Esophagus (tissue), 2 donors: ENCODE results near the gene DDI2. TPM values are rescaled to one million over a fixed set of nuclear protein-coding genes. Genes with fewer than 3 reads are reported as not detected.

Experiments
- H3K27ac ChIP-seq, 2 donors: one replicate each; pipeline ENCODE4 v1.5.1; 2013; ENCODE audit warnings: low read depth in 2 of 2, mild to moderate bottlenecking in 2 of 2, inconsistent platforms in 1 of 2, low read length in 1 of 2, moderate library complexity in 1 of 2
- H3K27me3 ChIP-seq, 2 donors: one replicate each; pipeline ENCODE4 v1.6.1; 2013; ENCODE audit warnings: low read length in 2 of 2, control low read depth in 1 of 2, mild to moderate bottlenecking in 1 of 2; ENCODE audit not compliant: insufficient read depth in 2 of 2, control insufficient read depth in 1 of 2
- H3K36me3 ChIP-seq, 2 donors: one replicate each; pipeline ENCODE4 v1.6.1; 2013; ENCODE audit warnings: low read length in 1 of 2; ENCODE audit not compliant: control insufficient read depth in 2 of 2, insufficient read depth in 2 of 2
- H3K4me1 ChIP-seq, 2 donors: one replicate each; pipeline ENCODE4 v1.6.1; 2013; ENCODE audit warnings: low read length in 1 of 2; ENCODE audit not compliant: control insufficient read depth in 2 of 2, insufficient read depth in 2 of 2
- H3K4me3 ChIP-seq, 2 donors: one replicate each; pipeline ENCODE4 v1.5.1; 2013; ENCODE audit warnings: low read length in 2 of 2, mild to moderate bottlenecking in 2 of 2, low read depth in 1 of 2, moderate library complexity in 1 of 2
- H3K9me3 ChIP-seq, 2 donors: one replicate each; pipeline ENCODE4 v1.6.1; 2013; ENCODE audit warnings: mild to moderate bottlenecking in 2 of 2, low read depth in 1 of 2, low read length in 1 of 2, moderate library complexity in 1 of 2; ENCODE audit not compliant: control insufficient read depth in 2 of 2, insufficient read depth in 1 of 2
- WGBS, 2 donors: extraction: QIAGEN DNeasy Blood & Tissue Kit; methylation state at CpG; one replicate each; pipeline ENCODE4 v1.1.7; 2013; 5-methylcytosine and 5-hydroxymethylcytosine counted together
- polyA plus RNA-seq, 2 donors: library from polyadenylated mRNA; stranded (reverse); fragments of 200-250 nt; gene quantifications; one replicate each; pipeline ENCODE4 v1.2.3, GENCODE V29; 2013
- donor health status: healthy with polysubstance abuse.
- donor health status: Bipolar disorder and iron deficiency.

DDI2 gene
- polyA plus RNA-seq, 2 donors, result 9.6 to 15.3 TPM

GRCh38 chr1:15621975-15622374 lies 4.7 kb downstream of the DDI2 start:
- H3K36me3 ChIP-seq, result no peaks in the 10 kb centered on the region
- H3K4me1 ChIP-seq, result peaks cover 0 to 1% of the 10 kb centered on the region in 2 donors
- H3K9me3 ChIP-seq, result no peaks in the 10 kb centered on the region
- H3K27me3 ChIP-seq, result no peaks in the 10 kb centered on the region
- H3K4me3 ChIP-seq, result peak overlapping the region in 1 of 2 donors; percentile 3
- peak overlapping the region; percentile 38 to 60 for H3K27ac ChIP-seq
- WGBS, 2 donors, result 68 to 69% methylated on average over 5 of the region's 5 CpGs

GRCh38 chr1:15622712-15623373 lies 5.6 kb downstream of the DDI2 start:
- WGBS, 2 donors, result 82 to 83% methylated on average over 7 of the region's 7 CpGs
- Histone ChIP-seq H3K27ac (peak overlapping the region; percentile 1 to 67), H3K36me3 (no peaks in the 10 kb centered on the region), H3K9me3 (no peaks in the 10 kb centered on the region), H3K4me3 (no peak overlapping the region), H3K27me3 (no peaks in the 10 kb centered on the region), H3K4me1 (peaks cover 0 to 1% of the 10 kb centered on the region in 2 donors)

- no peaks in the 10 kb centered on the region for H3K27me3 ChIP-seq
- no peak overlapping the region for H3K4me3 ChIP-seq
- 81 to 86% methylated on average over 6 of the region's 6 CpGs for WGBS, 2 donors
- no peaks in the 10 kb centered on the region for H3K9me3 ChIP-seq
- no peaks in the 10 kb centered on the region for H3K4me1 ChIP-seq
- no peak overlapping the region for H3K27ac ChIP-seq
- H3K36me3 ChIP-seq, result no peaks in the 10 kb centered on the region
These were observed 6.2 kb downstream of the DDI2 start for GRCh38 chr1:15623435-15623834.

DNA sequence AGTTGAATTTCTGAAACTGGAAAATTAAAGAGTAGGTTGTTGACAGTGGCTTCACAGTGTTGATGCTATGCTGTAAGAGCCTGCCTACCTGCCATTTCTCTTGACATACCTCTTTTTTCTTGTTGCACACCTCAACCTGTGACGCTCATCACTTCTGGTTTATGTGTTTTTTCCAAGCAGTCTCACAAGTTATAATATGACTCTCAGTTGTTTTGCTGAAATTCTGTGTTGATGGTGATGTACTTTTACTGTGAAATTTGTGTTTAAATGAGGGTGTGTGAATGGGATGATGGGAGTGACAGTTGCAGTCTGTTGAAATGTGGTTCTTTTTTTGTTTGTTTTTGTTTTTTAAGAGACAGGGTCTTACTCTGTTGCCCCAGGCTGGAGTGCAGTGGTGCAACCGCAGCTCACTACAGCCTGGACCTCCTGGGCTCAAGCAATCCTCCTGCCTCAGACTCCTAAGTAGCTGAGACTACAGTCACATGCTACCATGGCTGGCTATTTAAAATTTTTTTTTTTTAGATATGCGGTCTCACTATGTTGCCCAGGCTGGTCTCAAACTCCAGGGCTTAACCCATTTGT lies 7.0 kb downstream of the DDI2 start:
- H3K4me1 ChIP-seq, result no peaks in the 10 kb centered on the region
- no peak overlapping the region for H3K27ac ChIP-seq
- no peaks in the 10 kb centered on the region for H3K9me3 ChIP-seq
- no peak overlapping the region for H3K4me3 ChIP-seq
- WGBS, 2 donors, result 91 to 94% methylated on average over 3 of the region's 3 CpGs
- H3K36me3 ChIP-seq, result no peaks in the 10 kb centered on the region
- no peaks in the 10 kb centered on the region for H3K27me3 ChIP-seq

- Histone ChIP-seq H3K27ac (no peak overlapping the region), H3K4me1 (no peaks in the 10 kb centered on the region), H3K9me3 (no peaks in the 10 kb centered on the region), H3K27me3 (no peaks in the 10 kb centered on the region), H3K36me3 (no peaks in the 10 kb centered on the region), H3K4me3 (no peak overlapping the region)
- WGBS, 2 donors, result 80 to 86% methylated on average over 13 of the region's 13 CpGs
These were observed 8.0 kb downstream of the DDI2 start for GRCh38 chr1:15625056-15625917.

- Histone ChIP-seq H3K9me3 (no peaks in the 10 kb centered on the region), H3K27me3 (no peaks in the 10 kb centered on the region), H3K4me3 (no peak overlapping the region), H3K27ac (no peak overlapping the region), H3K36me3 (peaks cover 0 to 4% of the 10 kb centered on the region in 2 donors), H3K4me1 (no peaks in the 10 kb centered on the region)
- WGBS, 2 donors, result 87 to 88% methylated on average over 11 of the region's 11 CpGs
These were observed 9.2 kb downstream of the DDI2 start for GRCh38 chr1:15626269-15626950.

DNA sequence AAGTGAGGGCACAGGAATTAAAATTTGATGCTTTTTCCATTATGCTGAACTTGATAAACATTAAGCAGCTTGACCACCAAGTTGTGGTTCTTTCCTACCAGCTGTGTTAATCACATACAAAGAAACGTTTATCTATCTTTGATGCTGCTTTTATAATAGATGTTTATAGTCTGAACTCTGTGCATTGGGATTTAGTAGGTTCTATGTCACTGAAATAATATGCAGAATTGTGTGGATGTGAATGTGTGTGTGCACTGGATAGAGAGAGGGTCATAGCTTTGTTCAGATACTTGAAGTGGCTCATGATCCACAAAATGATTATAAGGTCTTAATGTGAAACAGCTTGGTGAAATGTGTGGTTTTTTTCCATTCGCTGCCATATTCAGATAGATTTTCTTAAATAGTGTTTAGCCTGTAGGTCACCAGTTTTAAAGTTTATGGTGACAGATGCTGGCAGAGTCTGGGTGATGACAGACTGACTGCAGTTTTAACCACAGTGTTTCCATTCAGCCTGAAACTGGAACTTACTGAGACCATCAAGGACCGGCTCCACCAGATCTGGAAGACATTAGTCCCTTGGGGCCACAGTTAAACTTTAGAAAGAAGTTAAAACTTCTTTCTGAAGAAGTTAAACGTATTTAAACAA lies 10.2 kb downstream of the DDI2 start:
- Histone ChIP-seq H3K9me3 (no peaks in the 10 kb centered on the region), H3K36me3 (peaks cover 0 to 8% of the 10 kb centered on the region in 2 donors), H3K27me3 (no peaks in the 10 kb centered on the region), H3K4me1 (no peaks in the 10 kb centered on the region), H3K27ac (no peak overlapping the region), H3K4me3 (no peak overlapping the region)
- WGBS, 2 donors, result 41 to 49% methylated on average over 4 of the region's 4 CpGs

DNA sequence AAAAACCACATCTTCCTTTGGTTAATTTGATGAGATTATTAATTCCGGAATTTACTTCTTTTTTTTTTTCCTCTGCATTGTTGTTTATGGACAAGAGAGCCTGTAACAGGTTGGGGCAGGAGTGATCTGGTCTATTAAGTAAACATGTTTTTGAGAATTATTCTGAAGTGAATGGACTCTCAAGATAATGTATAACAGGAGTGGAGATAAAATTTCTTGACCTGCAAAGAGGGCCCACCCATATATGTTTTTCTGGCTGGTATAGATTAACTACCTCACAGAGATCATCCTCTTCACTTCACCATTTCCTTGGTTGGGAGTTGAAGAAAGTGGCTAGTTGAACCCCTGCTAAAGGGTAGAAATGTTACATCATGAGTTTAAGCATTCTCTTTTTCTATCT lies 10.7 kb downstream of the DDI2 start:
- H3K27ac ChIP-seq, result no peak overlapping the region

More for the DNA sequence above, 10.7 kb downstream of the DDI2 start:
- 35 to 50% methylated on average over 1 of the region's 1 CpG for WGBS, 2 donors
- Histone ChIP-seq H3K4me3 (no peak overlapping the region), H3K27me3 (no peaks in the 10 kb centered on the region), H3K4me1 (no peaks in the 10 kb centered on the region), H3K36me3 (peaks cover 0 to 8% of the 10 kb centered on the region in 2 donors), H3K9me3 (no peaks in the 10 kb centered on the region)
